SK-N-SH treated with all-trans-retinoic acid at 6 μM for 48 hours (cell line): ENCODE results near the gene NFIA.

Experiments
- ATAC-seq: fragments of 200-7000 bp; cut with Tn5 transposase; 3 replicates; pipeline ENCODE4 v1.9.1; 2020; ENCODE audit warnings: mild to moderate bottlenecking, moderate library complexity
- ARNTL ChIP-seq: fragments of 450-650 bp; formaldehyde crosslinking; IDR thresholded peaks from 2 replicates; pipeline ENCODE4 v1.5.0; 2020; ENCODE audit warnings: low read depth, mild to moderate bottlenecking, moderate library complexity, borderline replicate concordance
- BACH2 ChIP-seq: fragments of 250-450 bp; sonication (Bioruptor Pico); IDR thresholded peaks from 2 replicates; pipeline ENCODE4 v1.9.0; 2021; ENCODE audit warnings: mild to moderate bottlenecking, borderline replicate concordance
- CSDC2 ChIP-seq: fragments of 250-450 bp; sonication (Bioruptor Pico); IDR thresholded peaks from 2 replicates; pipeline ENCODE4 v1.5.0; 2020; ENCODE audit warnings: mild to moderate bottlenecking, moderate library complexity
- ESRRG ChIP-seq: fragments of 250-450 bp; sonication (Bioruptor Pico); IDR thresholded peaks from 2 replicates; pipeline ENCODE4 v1.6.1; 2021; ENCODE audit warnings: mild to moderate bottlenecking
- GLIS3 ChIP-seq: fragments of 250-450 bp; sonication (Bioruptor Pico); IDR thresholded peaks from 2 replicates; pipeline ENCODE4 v1.5.0; 2020; ENCODE audit warnings: mild to moderate bottlenecking, moderate library complexity
- ISL1 ChIP-seq: fragments of 250-450 bp; sonication (Bioruptor Pico); IDR thresholded peaks from 2 replicates; pipeline ENCODE4 v2.1.2; 2022; ENCODE audit warnings: mild to moderate bottlenecking, moderate library complexity
- PATZ1 ChIP-seq: fragments of 250-450 bp; sonication (Bioruptor Pico); IDR thresholded peaks from 2 replicates; pipeline ENCODE4 v1.8.0; 2020; ENCODE audit warnings: mild to moderate bottlenecking, moderate library complexity, borderline replicate concordance
- POU6F1 ChIP-seq: fragments of 250-450 bp; sonication (Bioruptor Pico); IDR thresholded peaks from 2 replicates; pipeline ENCODE4 v1.8.0; 2021; ENCODE audit warnings: low read depth, mild to moderate bottlenecking, moderate library complexity, borderline replicate concordance
- PPARA ChIP-seq: fragments of 250-450 bp; sonication (Bioruptor Pico); IDR thresholded peaks from 2 replicates; pipeline ENCODE4 v1.5.0; 2020; ENCODE audit warnings: mild to moderate bottlenecking, borderline replicate concordance
- RARB ChIP-seq: fragments of 250-450 bp; sonication (Bioruptor Pico); IDR thresholded peaks from 2 replicates; pipeline ENCODE4 v1.8.0; 2021; ENCODE audit warnings: mild to moderate bottlenecking, moderate library complexity
- SNAI2 ChIP-seq: fragments of 250-450 bp; sonication (Bioruptor Pico); IDR thresholded peaks from 2 replicates; pipeline ENCODE4 v1.5.0; 2020; ENCODE audit warnings: mild to moderate bottlenecking, moderate library complexity
- TSHZ2 ChIP-seq: fragments of 250-450 bp; sonication (Bioruptor Pico); IDR thresholded peaks from 2 replicates; pipeline ENCODE4 v1.5.0; 2020; ENCODE audit warnings: mild to moderate bottlenecking, moderate library complexity
- ZC3H10 ChIP-seq: fragments of 250-450 bp; sonication (Bioruptor Pico); IDR thresholded peaks from 2 replicates; pipeline ENCODE4 v1.5.1; 2021; ENCODE audit warnings: mild to moderate bottlenecking, moderate library complexity
- ZFP3 ChIP-seq: fragments of 250-450 bp; sonication (Bioruptor Pico); IDR thresholded peaks from 2 replicates; pipeline ENCODE4 v1.5.0; 2020; ENCODE audit warnings: mild to moderate bottlenecking, moderate library complexity
- ZFP30 ChIP-seq: fragments of 450-650 bp; formaldehyde crosslinking; IDR thresholded peaks from 2 replicates; pipeline ENCODE4 v1.5.0; 2022; ENCODE audit warnings: mild to moderate bottlenecking, moderate library complexity
- ZNF565 ChIP-seq: fragments of 450-650 bp; formaldehyde crosslinking; conservative IDR thresholded peaks from 2 replicates; pipeline ENCODE4 v1.5.0; 2020; ENCODE audit warnings: low read depth, mild to moderate bottlenecking, moderate library complexity
- ZNF8 ChIP-seq: fragments of 450-650 bp; formaldehyde crosslinking; IDR thresholded peaks from 2 replicates; pipeline ENCODE4 v1.5.0; 2020; ENCODE audit warnings: mild to moderate bottlenecking, moderate library complexity

Gene NFIA

GRCh38 chr1:61388566-61388965 lies 306.2 kb downstream of the NFIA start (continued):
- no peak for TF ChIP-seq POU6F1 (CRISPR knock-in tag)
- TF ChIP-seq GLIS3 (CRISPR knock-in tag), result no peak

- TF ChIP-seq ZC3H10 (CRISPR knock-in tag) (no peak), SNAI2 (no peak)
- ATAC-seq, result no peak
Observed at GRCh38 chr1:61389194-61389925, 307.0 kb downstream of the NFIA start.

- no peak for TF ChIP-seq TSHZ2
- TF ChIP-seq PATZ1 (CRISPR knock-in tag), result no peak
- no peak for TF ChIP-seq ZFP30 (CRISPR knock-in tag)
- no peak for TF ChIP-seq ZNF8 (CRISPR knock-in tag)
- TF ChIP-seq ARNTL (CRISPR knock-in tag), result no peak
- no peak for TF ChIP-seq ZNF565 (CRISPR knock-in tag)
- no peak for TF ChIP-seq ISL1 (CRISPR knock-in tag)
- no peak for TF ChIP-seq SNAI2
- no peak for TF ChIP-seq POU6F1 (CRISPR knock-in tag)
- TF ChIP-seq BACH2 (CRISPR knock-in tag), result no peak
- no peak for TF ChIP-seq ESRRG
- no peak for TF ChIP-seq PPARA
- TF ChIP-seq ZC3H10 (CRISPR knock-in tag), result no peak
- TF ChIP-seq RARB (CRISPR knock-in tag), result no peak
- no peak for TF ChIP-seq ZFP3 (CRISPR knock-in tag)
- ATAC-seq, result no peak
Observed at GRCh38 chr1:61389926-61390845, 307.8 kb downstream of the NFIA start.

- no peak for ATAC-seq
- TF ChIP-seq TSHZ2 (no peak), CSDC2 (CRISPR knock-in tag) (no peak), ZFP30 (CRISPR knock-in tag) (no peak), ZNF8 (CRISPR knock-in tag) (no peak)
Observed at GRCh38 chr1:61391730-61392129, 309.4 kb downstream of the NFIA start.
